ENCODE results near the gene HNRNPF.

DNA sequence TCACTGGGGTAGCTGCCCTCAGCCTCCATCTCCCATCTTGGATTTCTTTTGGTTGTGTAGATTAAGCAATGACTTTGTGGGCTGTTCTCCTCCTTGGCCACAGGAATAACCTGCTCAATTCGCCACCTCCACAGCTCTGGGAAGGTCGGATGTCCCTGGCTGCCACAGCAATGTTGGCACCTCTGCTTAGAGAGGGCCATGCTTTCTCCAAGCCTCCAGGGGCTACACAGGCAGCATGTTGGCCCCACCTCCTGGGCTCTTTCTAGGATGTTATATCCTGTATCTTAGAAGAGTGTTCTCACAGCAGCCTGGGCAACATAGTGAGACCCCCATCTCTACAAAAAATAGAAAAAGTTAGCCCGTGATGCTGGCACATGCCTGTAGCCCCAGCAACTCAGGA is 72.9 kb downstream of the HNRNPF start:
- no peak for TF ChIP-seq CTCF (optimal IDR thresholded peaks at IDR 0.05 in 1 of 3, IDR thresholded peaks at IDR 0.05 in 1 of 3, conservative IDR thresholded peaks at IDR 0.05 in 1 of 3; ENCODE audit: extremely low read depth in 1 of 3, insufficient read depth in 2 of 3, low read length in 3 of 3)
- TF ChIP-seq EZH2 (IDR thresholded peaks at IDR 0.05; ENCODE audit: low read length): no peak

Data from keratinocyte (primary cell).